ENCODE data around the gene SALL1.

SALL1 gene

DNA sequence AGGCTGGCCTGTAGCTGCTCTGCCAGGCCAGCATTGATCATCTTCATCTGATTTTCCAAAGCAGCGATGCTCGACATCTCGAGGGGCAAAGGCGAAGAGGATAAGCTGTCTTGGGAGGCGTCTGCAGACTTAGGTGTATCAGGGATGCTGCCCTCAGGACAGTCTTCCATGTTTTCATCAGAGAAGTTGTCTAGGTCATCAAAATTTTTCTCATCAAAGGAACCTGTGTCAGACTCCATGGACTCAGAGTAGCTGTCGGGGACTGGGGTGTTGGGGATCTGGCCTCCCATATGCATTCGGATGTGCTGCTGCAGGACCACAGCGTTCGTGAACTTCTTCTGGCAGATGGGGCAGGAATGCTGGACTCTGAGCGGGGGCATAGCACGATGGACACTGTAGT is 11.5 kb downstream of the SALL1 start:
- TF ChIP-seq, protein P1, sequence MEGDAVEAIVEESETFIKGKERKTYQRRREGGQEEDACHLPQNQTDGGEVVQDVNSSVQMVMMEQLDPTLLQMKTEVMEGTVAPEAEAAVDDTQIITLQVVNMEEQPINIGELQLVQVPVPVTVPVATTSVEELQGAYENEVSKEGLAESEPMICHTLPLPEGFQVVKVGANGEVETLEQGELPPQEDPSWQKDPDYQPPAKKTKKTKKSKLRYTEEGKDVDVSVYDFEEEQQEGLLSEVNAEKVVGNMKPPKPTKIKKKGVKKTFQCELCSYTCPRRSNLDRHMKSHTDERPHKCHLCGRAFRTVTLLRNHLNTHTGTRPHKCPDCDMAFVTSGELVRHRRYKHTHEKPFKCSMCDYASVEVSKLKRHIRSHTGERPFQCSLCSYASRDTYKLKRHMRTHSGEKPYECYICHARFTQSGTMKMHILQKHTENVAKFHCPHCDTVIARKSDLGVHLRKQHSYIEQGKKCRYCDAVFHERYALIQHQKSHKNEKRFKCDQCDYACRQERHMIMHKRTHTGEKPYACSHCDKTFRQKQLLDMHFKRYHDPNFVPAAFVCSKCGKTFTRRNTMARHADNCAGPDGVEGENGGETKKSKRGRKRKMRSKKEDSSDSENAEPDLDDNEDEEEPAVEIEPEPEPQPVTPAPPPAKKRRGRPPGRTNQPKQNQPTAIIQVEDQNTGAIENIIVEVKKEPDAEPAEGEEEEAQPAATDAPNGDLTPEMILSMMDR (conservative IDR thresholded peaks at IDR 0.05), result no peak
- no peak overlapping the region for H3K27ac ChIP-seq

DNA sequence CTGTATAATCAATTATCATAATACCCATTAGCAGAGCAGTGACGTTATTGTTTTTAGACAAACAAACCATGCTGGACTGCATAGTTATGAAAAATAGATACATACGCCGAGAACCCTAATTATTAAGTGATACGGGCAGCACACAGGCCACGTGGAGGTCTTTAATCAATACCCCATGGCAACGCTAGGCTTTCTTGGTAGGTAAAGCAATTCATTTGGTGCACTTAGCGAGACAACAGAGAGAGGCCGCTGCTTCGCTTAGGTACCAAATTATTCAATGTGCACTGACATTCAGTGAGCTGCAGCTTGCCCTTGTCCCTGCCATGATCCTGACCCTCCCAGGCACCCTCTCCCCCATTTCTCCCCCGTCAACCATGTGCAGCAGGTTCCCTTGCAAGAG is 12.9 kb downstream of the SALL1 start:
- no peak overlapping the region for H3K27ac ChIP-seq
- TF ChIP-seq, protein P1 (conservative IDR thresholded peaks at IDR 0.05), result no peak

DNA sequence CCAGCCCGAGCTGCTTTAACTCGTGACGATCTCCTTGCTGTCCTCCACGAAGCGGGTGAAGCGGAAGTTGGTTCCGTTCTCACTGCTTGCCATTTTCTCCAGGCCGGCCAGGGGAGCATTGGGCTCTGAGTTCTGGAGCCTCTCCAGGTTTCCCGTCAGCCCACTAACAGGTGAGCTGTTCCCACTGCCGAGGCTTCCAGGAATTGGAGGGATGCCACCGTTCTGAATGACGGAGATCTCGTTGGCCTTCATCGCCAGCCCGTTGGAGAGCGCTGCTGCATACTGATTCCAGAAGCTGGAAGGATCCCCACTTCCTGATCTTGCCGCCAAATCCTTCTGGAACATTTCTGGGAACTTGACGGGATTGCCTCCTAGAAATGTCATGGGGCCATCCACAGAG is 14.0 kb downstream of the SALL1 start:
- TF ChIP-seq, protein P1 (conservative IDR thresholded peaks at IDR 0.05), result no peak
- no peak overlapping the region for H3K27ac ChIP-seq

DNA sequence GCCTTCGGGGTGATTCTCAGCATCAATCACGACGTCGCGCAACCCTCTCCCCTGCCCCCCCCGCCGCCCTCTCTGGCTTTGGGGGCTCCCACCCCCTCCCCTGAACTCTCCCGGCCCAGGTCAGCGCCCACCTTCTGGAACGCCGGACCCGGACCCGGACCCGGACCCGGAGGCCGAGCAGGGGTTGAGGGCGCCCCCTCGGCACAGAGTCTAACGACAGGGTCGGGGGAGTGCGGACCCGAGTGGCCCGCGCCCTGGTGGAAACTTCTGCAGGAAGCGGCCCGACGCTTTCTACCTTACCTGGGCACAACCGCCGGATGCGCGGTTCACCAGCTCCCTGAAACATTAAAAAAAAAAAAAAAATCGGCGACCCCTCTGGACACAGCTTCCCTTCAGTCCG is 16.2 kb downstream of the SALL1 start:
- TF ChIP-seq, protein P1 (conservative IDR thresholded peaks at IDR 0.05), result no peak
- H3K27ac ChIP-seq, result no peak overlapping the region

DNA sequence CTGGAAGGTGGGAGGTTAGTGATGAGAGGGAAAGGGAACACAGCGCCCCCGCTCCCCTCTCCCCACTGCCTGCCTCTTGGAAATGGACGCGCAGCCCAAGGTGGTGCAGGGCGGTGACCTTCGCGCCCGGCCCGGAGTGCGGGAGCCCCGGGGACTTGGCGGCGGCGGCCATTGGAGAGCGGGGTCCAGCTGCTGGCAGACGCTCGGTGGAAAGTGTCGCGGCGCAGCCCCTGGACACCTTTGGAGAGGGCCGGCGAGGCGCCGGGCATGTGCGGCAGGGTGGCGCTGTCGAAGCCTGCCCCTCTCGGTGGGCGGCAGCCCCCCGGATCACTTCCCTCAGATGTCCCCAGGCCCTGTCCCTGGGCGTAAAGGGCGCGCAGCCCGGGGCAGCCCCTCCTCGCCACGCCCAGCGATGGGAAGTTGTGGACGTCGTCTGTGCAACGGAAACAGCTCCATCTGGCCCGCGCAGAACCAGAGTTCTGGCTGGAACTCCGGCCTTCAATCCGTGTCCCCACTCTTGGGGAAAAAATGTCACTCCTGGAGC is 16.7 kb downstream of the SALL1 start:
- TF ChIP-seq, protein P1 (conservative IDR thresholded peaks at IDR 0.05), result no peak
- no peak overlapping the region for H3K27ac ChIP-seq

DNA sequence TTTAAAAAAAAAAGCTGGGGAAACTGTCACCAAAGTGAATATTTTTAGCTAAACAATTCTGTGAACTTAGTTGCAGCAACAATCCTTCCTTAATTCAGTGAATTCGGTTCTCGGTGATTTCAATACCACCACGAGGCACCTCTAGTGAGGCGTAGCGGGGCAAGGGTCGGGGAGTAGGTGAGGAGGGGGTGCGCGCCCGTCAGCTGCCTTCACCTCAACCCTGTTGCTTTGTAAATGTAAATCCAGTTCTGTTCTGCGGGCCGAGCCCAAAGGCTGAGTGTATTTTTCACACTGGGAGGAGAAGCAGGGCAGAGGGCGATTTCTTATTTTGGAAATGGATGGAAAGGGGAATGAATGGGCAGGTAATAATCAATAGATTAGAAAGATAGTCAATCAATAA is 17.4 kb downstream of the SALL1 start:
- TF ChIP-seq, protein P1 (conservative IDR thresholded peaks at IDR 0.05), result no peak
- no peak overlapping the region for H3K27ac ChIP-seq

DNA sequence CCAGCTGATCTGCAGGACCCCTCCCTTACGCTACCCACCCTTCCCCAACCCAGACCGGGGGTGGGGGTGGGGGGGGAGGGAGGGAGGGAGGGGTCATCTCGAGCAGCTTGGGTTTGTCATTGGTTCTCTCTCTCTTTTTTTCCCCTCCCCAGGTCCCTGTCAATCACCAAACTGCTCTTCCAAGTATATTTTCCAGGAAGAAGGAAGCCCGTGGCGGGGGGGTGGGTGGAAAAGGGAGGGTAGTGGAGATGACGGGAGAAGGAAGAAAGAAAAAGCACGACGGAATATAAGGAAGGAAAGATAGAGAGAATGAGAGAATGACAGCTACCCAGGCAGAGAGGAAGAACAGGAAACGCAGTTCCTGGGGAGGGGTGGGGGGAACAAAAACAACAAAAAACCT is 17.9 kb downstream of the SALL1 start:
- no peak overlapping the region for H3K27ac ChIP-seq
- TF ChIP-seq, protein P1 (conservative IDR thresholded peaks at IDR 0.05), result no peak
